AG10803 (cell line): ENCODE results near the gene OPN1MW3.
"Not testable (repeated sequence)": the region's sequence is repeated elsewhere in the genome, so short reads cannot be mapped to it uniquely, and the experiment has no call there.

Experiments used
- DNase-seq: peaks from one replicate; pipeline ENCODE4 v3.0.0; 2010; ENCODE audit warnings: low read depth
- H3K4me3 ChIP-seq: 2 replicates; pipeline ENCODE4 v1.5.1; 2011; ENCODE audit warnings: mild to moderate bottlenecking, low read length, control low read depth
- TF ChIP-seq, protein P1 (sequence below): conservative IDR thresholded peaks from 2 replicates; pipeline ENCODE4 v1.5.1; 2011; ENCODE audit warnings: mild to moderate bottlenecking, low read length, control low read depth, inconsistent platforms

OPN1MW3 gene

DNA sequence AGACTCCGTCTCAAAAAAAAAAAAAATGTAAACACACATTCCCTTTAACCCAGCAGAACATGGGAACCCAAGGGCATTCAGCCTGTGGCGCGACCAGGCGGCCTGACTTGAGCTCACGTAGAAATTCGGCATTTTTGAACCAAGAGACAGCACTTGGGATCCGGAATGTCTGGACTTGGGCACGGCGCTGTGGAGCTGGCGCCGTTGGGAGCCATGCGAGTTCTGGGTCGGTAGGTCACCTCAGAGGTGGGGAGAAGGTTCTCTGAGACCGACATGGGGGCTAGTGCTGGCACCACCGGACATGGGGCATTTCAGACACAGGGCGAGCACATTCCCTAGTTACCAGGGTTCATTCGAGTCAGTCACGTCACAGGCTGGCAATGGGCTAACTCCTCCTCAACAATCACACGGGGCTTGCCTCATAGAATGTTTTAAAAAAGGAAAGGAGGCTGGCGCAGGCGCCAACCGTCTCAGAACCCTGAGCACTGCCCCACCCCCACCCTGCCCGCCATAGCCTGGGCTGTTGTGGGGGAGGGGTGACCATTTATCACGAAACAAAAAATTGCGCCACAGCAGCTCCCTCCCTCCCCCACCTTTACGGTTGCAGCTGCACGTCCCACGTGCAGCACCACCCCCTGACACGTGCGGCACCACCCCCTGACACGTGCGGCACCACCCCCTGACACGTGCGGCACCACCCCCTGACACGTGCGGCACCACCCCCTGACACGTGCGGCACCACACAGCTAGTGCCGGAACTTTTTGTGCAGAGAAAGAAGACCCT is 37.6 kb downstream of the OPN1MW3 start, which contains the start of gene TEX28:
Gene TEX28, minus strand, starts transcription at position 334 of the 784 bp plus-strand sequence. CDS start 3,007 bp downstream, outside the sequence.
- DNase-seq = no peak
- TF ChIP-seq, protein P1, sequence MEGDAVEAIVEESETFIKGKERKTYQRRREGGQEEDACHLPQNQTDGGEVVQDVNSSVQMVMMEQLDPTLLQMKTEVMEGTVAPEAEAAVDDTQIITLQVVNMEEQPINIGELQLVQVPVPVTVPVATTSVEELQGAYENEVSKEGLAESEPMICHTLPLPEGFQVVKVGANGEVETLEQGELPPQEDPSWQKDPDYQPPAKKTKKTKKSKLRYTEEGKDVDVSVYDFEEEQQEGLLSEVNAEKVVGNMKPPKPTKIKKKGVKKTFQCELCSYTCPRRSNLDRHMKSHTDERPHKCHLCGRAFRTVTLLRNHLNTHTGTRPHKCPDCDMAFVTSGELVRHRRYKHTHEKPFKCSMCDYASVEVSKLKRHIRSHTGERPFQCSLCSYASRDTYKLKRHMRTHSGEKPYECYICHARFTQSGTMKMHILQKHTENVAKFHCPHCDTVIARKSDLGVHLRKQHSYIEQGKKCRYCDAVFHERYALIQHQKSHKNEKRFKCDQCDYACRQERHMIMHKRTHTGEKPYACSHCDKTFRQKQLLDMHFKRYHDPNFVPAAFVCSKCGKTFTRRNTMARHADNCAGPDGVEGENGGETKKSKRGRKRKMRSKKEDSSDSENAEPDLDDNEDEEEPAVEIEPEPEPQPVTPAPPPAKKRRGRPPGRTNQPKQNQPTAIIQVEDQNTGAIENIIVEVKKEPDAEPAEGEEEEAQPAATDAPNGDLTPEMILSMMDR = no peak
- no peak within 1 kb of the TSS for H3K4me3 ChIP-seq

GRCh38 chrX:154295664-154296310 is 38.4 kb downstream of the OPN1MW3 start, which contains the start of gene TKTL1:
Gene TKTL1, plus strand, starts transcription at chrX:154295795. Its CDS starts 65 bp downstream, at chrX:154295860.
- DNase-seq = no peak
- no peak within 1 kb of the TSS for H3K4me3 ChIP-seq
- TF ChIP-seq, protein P1 = no peak

- no peak overlapping the region for H3K4me3 ChIP-seq
- TF ChIP-seq, protein P1 = no peak
- no peak for DNase-seq
These were observed 39.3 kb downstream of the OPN1MW3 start for GRCh38 chrX:154296731-154297130.

DNA sequence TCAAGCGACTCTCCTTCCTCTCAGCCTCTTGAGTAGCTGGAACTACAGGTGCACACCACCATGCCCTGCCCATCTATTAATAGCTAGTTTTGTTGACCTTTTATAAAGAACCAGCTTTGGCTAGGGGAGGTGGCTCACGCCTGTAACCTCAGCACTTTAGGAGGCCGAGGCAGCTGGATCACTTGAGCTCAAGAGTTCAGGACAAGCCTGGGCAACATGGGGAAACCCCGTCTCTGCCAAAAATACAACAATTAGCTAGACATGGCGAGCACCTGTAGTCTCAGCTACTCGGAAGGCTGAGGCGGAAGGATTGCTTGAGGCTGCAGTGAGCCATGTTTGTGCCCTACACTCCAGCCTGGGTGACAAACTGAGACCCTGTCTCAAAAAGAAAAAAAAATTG is 40.9 kb downstream of the OPN1MW3 start:
- H3K4me3 ChIP-seq = no peak overlapping the region
- TF ChIP-seq, protein P1 = no peak
- no peak for DNase-seq

GRCh38 chrX:154300816-154301215 is 43.4 kb downstream of the OPN1MW3 start:
- DNase-seq = no peak
- no peak overlapping the region for H3K4me3 ChIP-seq
- TF ChIP-seq, protein P1 = no peak

DNA sequence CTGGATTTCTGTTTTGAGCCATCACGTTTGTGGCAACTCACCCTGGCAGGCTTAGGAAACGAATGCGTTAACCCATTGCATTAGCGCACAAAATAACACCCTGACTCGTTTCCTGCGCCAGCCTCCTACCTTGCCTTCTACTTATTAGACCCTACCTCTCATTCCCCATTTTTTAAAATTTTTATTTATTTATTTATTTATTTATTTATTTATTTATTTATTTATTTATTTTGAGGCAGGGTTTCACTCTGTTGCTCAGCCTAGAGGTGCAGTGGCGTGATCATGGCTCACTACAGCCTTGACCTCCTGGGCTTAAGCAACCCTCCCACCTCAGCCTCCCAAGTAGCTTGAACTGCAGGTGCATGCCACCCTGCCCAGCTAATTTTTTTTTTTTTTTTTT is 45.6 kb downstream of the OPN1MW3 start:
- not testable (repeated sequence) for DNase-seq, H3K4me3 ChIP-seq

DNA sequence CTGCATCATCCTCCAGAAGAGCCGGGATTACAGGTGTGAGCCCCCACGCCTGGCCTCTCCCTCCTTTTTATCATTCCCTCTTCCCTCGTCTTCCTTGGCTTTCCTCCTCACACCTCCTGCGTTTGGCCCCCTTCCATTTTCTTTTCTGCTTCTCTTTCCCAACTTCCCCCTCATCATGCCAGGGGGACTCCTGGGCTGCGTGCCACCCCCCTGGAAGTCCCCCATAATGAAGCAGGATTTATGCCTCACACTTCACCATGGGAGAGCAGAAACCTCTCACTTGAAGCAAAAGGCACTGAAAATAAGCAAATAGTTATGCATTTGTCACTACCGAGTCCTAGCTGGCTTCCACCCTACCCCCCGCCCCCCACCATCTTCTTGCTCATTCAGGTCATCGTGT is 46.1 kb downstream of the OPN1MW3 start:
- H3K4me3 ChIP-seq = no peak overlapping the region
- no peak for DNase-seq
- TF ChIP-seq, protein P1 = no peak
